Immature natural killer cell (primary cell): ENCODE data around the gene SPI1. TPM values are rescaled to one million over a fixed set of nuclear protein-coding genes. Genes with fewer than 3 reads are reported as not detected.

Experiments used
- DNase-seq, 3 donors: peaks; one replicate each; pipeline ENCODE4 v3.0.0; 2022; ENCODE audit warnings: mixed read lengths in 1 of 3
- H3K27ac Mint-ChIP-seq, 6 donors: one replicate each; pipeline ENCODE4 v1.8.0; 2020; ENCODE audit warnings: mixed read lengths in 6 of 6, mild to moderate bottlenecking in 5 of 6, inconsistent platforms in 4 of 6, moderate library complexity in 3 of 6
- H3K27me3 Mint-ChIP-seq, 3 donors: one replicate each; pipeline ENCODE4 v1.8.0; 2020 to 2021; ENCODE audit warnings: low read depth in 3 of 3, mild to moderate bottlenecking in 3 of 3, mixed read lengths in 3 of 3, moderate library complexity in 3 of 3, inconsistent platforms in 1 of 3
- H3K36me3 Mint-ChIP-seq, 3 donors: one replicate each; pipeline ENCODE4 v1.8.0; 2020; ENCODE audit warnings: mixed read lengths in 3 of 3, inconsistent platforms in 2 of 3, mild to moderate bottlenecking in 2 of 3
- H3K4me1 Mint-ChIP-seq, 2 donors: one replicate each; pipeline ENCODE4 v1.8.0; 2020; ENCODE audit warnings: inconsistent platforms in 2 of 2, mild to moderate bottlenecking in 2 of 2, mixed read lengths in 2 of 2, moderate library complexity in 1 of 2
- H3K4me3 Mint-ChIP-seq, 5 donors: one replicate each; pipeline ENCODE4 v1.8.0; 2020; ENCODE audit warnings: mild to moderate bottlenecking in 5 of 5, mixed read lengths in 5 of 5, inconsistent platforms in 3 of 5, moderate library complexity in 3 of 5
- H3K9me3 Mint-ChIP-seq, 6 donors: one replicate each; pipeline ENCODE4 v1.8.0; 2020; ENCODE audit warnings: mild to moderate bottlenecking in 6 of 6, mixed read lengths in 6 of 6, inconsistent platforms in 4 of 6, moderate library complexity in 3 of 6
- polyA plus RNA-seq, 3 donors: library from polyadenylated mRNA; unstranded; fragments of 300-500 nt; fragmentation: Illumina TruSeq; gene quantifications; one replicate each; pipeline ENCODE4 v1.2.3, GENCODE V29; 2021

The SPI1 gene
- polyA plus RNA-seq, 3 donors from 2014 or later = 0.95 to 3.6 (median 2.3) TPM

- Mint-ChIP-seq H3K4me3 (no peak overlapping the region), H3K9me3 (no peaks in the 10 kb centered on the region), H3K36me3 (no peaks in the 10 kb centered on the region), H3K4me1 (peaks cover 0 to 6% of the 10 kb centered on the region in 2 donors), H3K27ac (peak overlapping the region in 1 of 6 donors; percentile 17), H3K27me3 (peaks cover 0 to 14% (median 0%) of the 10 kb centered on the region in 3 donors)
- peak; percentile 79 to 83 (median 81) for DNase-seq
Measured at GRCh38 chr11:47373876-47374719, 4.2 kb downstream of the SPI1 start.

- no peak for DNase-seq
- Mint-ChIP-seq H3K27ac (no peak overlapping the region), H3K4me3 (no peak overlapping the region), H3K9me3 (no peaks in the 10 kb centered on the region), H3K4me1 (peaks cover 0 to 2% of the 10 kb centered on the region in 2 donors), H3K27me3 (peaks cover 0 to 10% (median 4%) of the 10 kb centered on the region in 3 donors), H3K36me3 (no peaks in the 10 kb centered on the region)
Measured at GRCh38 chr11:47372422-47372821, 5.9 kb downstream of the SPI1 start.

GRCh38 chr11:47369676-47370075 lies 8.7 kb downstream of the SPI1 start:
- Mint-ChIP-seq H3K9me3 (no peaks in the 10 kb centered on the region), H3K27ac (no peak overlapping the region), H3K4me1 (peaks cover 0 to 2% of the 10 kb centered on the region in 2 donors), H3K36me3 (no peaks in the 10 kb centered on the region), H3K4me3 (no peak overlapping the region), H3K27me3 (peaks cover 0 to 12% (median 5%) of the 10 kb centered on the region in 3 donors)
- DNase-seq = no peak

- no peaks in the 10 kb centered on the region for H3K36me3 Mint-ChIP-seq
- H3K9me3 Mint-ChIP-seq = no peaks in the 10 kb centered on the region
- no peak for DNase-seq
- no peak overlapping the region for H3K27ac Mint-ChIP-seq
- peaks cover 0 to 13% (median 5%) of the 10 kb centered on the region in 3 donors for H3K27me3 Mint-ChIP-seq
- peaks cover 6 to 7% of the 10 kb centered on the region in 2 donors for H3K4me1 Mint-ChIP-seq
- no peak overlapping the region for H3K4me3 Mint-ChIP-seq
Measured at GRCh38 chr11:47366020-47366490, 12.3 kb downstream of the SPI1 start.

- H3K4me3 Mint-ChIP-seq = no peak overlapping the region
- H3K9me3 Mint-ChIP-seq = no peaks in the 10 kb centered on the region
- no peak for DNase-seq
- peaks cover 20% of the 10 kb centered on the region in 2 donors for H3K4me1 Mint-ChIP-seq
- H3K27me3 Mint-ChIP-seq = peaks cover 2 to 8% (median 3%) of the 10 kb centered on the region in 3 donors
- no peak overlapping the region for H3K27ac Mint-ChIP-seq
- no peaks in the 10 kb centered on the region for H3K36me3 Mint-ChIP-seq
Measured at GRCh38 chr11:47361419-47361818, 16.9 kb downstream of the SPI1 start.

GRCh38 chr11:47360341-47360740 lies 18.0 kb downstream of the SPI1 start:
- H3K27ac Mint-ChIP-seq = no peak overlapping the region
- H3K9me3 Mint-ChIP-seq = no peaks in the 10 kb centered on the region
- no peak overlapping the region for H3K4me3 Mint-ChIP-seq
- H3K27me3 Mint-ChIP-seq = peaks cover 2 to 4% (median 3%) of the 10 kb centered on the region in 3 donors
- no peak for DNase-seq
- peaks cover 20% of the 10 kb centered on the region in 2 donors for H3K4me1 Mint-ChIP-seq
- no peaks in the 10 kb centered on the region for H3K36me3 Mint-ChIP-seq

- DNase-seq = peak; percentile 13 to 23 (median 14)
- H3K27ac Mint-ChIP-seq = peak overlapping the region in 4 of 6 donors; percentile 8 to 60 (median 50)
- peak overlapping the region in 2 of 5 donors; percentile 24 to 50 for H3K4me3 Mint-ChIP-seq
- H3K36me3 Mint-ChIP-seq = no peaks in the 10 kb centered on the region
- no peaks in the 10 kb centered on the region for H3K9me3 Mint-ChIP-seq
- H3K4me1 Mint-ChIP-seq = peaks cover 20% of the 10 kb centered on the region in 2 donors
- H3K27me3 Mint-ChIP-seq = peaks cover 2 to 4% (median 3%) of the 10 kb centered on the region in 3 donors
Measured at GRCh38 chr11:47359586-47359985, 18.8 kb downstream of the SPI1 start.

GRCh38 chr11:47359162-47359561 lies 19.2 kb downstream of the SPI1 start:
- Mint-ChIP-seq H3K9me3 (no peaks in the 10 kb centered on the region), H3K36me3 (no peaks in the 10 kb centered on the region), H3K4me3 (peak overlapping the region in 2 of 5 donors; percentile 24 to 50), H3K27ac (peak overlapping the region in 3 of 6 donors; percentile 8 to 60 (median 49)), H3K27me3 (peaks cover 2 to 4% (median 3%) of the 10 kb centered on the region in 3 donors), H3K4me1 (peaks cover 20% of the 10 kb centered on the region in 2 donors)
- no peak for DNase-seq

GRCh38 chr11:47358731-47359051 lies 19.7 kb downstream of the SPI1 start:
- DNase-seq = no peak
- no peaks in the 10 kb centered on the region for H3K9me3 Mint-ChIP-seq
- no peak overlapping the region for H3K4me3 Mint-ChIP-seq
- H3K27ac Mint-ChIP-seq = no peak overlapping the region
- no peaks in the 10 kb centered on the region for H3K36me3 Mint-ChIP-seq
- H3K27me3 Mint-ChIP-seq = peaks cover 2 to 4% (median 3%) of the 10 kb centered on the region in 3 donors
- peaks cover 20% of the 10 kb centered on the region in 2 donors for H3K4me1 Mint-ChIP-seq

GRCh38 chr11:47357985-47358730 lies 20.2 kb downstream of the SPI1 start:
- H3K36me3 Mint-ChIP-seq = no peaks in the 10 kb centered on the region
- H3K9me3 Mint-ChIP-seq = no peaks in the 10 kb centered on the region
- peaks cover 2 to 4% (median 3%) of the 10 kb centered on the region in 3 donors for H3K27me3 Mint-ChIP-seq
- peaks cover 20% of the 10 kb centered on the region in 2 donors for H3K4me1 Mint-ChIP-seq
- no peak overlapping the region for H3K27ac Mint-ChIP-seq
- H3K4me3 Mint-ChIP-seq = no peak overlapping the region
- no peak for DNase-seq

- DNase-seq = no peak
- peaks cover 20% of the 10 kb centered on the region in 2 donors for H3K4me1 Mint-ChIP-seq
- H3K4me3 Mint-ChIP-seq = no peak overlapping the region
- no peak overlapping the region for H3K27ac Mint-ChIP-seq
- H3K27me3 Mint-ChIP-seq = peaks cover 2 to 4% (median 3%) of the 10 kb centered on the region in 3 donors
- H3K36me3 Mint-ChIP-seq = no peaks in the 10 kb centered on the region
- no peaks in the 10 kb centered on the region for H3K9me3 Mint-ChIP-seq
Measured at GRCh38 chr11:47356998-47357329, 21.4 kb downstream of the SPI1 start.

- Mint-ChIP-seq H3K9me3 (no peaks in the 10 kb centered on the region), H3K27me3 (peaks cover 2 to 4% (median 3%) of the 10 kb centered on the region in 3 donors), H3K4me1 (peaks cover 16 to 17% of the 10 kb centered on the region in 2 donors), H3K4me3 (no peak overlapping the region), H3K27ac (no peak overlapping the region), H3K36me3 (no peaks in the 10 kb centered on the region)
- no peak for DNase-seq
Measured at GRCh38 chr11:47356129-47356997, 22.0 kb downstream of the SPI1 start.
